HS-27A (cell line): ENCODE data around the gene ADGRV1.
"Not testable (repeated sequence)": the region's sequence is repeated elsewhere in the genome, so short reads cannot be mapped to it uniquely, and the experiment has no call there.

Experiments
- DNase-seq: peaks from one replicate; pipeline ENCODE4 v3.0.0-alpha.2; 2012; ENCODE audit warnings: low read depth, missing footprints

ADGRV1 gene

DNA sequence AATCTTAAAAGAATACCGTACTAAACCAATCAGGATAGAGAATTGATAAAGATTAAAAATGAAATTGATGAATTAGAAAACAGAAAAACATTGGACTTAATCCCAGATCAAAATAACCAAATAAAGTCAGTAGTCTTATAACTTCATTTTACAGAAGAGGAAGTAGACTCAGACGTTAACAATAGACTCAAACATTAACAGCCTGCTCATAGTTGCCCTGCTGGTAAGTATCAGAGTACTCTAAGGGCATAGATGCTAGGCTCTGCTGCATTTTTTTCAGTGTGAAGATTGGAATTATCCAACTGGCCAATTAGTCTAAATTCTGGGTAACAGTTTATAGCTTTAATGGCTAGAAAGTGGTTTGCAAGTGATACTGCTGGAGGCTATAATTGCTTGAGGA is 42.9 kb downstream of the ADGRV1 start:
- DNase-seq: no peak

DNA sequence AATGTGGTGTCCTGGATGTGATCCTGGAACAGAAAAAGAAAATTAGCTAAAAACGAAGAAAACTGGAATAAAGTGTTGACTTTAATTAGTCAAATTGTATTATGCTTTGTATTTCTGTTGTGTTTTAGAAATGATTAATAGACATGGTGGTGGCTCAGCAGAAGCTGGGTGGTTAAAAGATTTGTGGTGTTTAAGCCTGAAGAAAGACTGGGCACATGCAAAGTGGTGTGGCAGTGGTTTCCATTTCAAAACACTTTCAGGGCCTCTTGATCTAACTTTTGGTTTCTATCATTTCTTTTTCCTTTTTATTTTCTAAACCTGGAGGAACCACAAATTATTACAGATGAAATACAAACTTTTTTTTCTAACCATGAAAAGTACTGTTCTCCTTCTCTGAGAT is 44.1 kb downstream of the ADGRV1 start:
- no peak for DNase-seq

DNA sequence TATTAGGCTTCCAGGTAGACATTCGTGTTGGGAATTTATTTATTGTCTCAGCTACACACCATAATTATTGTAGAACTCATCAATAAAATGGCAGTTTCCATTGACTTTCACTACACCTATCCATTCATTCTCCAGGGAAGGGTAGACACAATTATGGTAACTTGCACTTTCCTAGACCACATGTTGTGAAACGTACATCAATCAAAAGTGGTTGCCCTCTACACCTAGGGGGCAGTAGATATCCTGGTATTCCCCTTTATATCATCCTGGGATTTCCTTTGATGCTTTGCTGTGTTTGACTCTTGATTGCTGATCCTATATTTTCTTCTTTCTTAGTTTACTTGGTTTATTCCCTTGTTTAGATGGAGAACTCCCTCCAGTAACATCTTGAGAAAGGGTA is 47.9 kb downstream of the ADGRV1 start:
- no peak for DNase-seq

DNA sequence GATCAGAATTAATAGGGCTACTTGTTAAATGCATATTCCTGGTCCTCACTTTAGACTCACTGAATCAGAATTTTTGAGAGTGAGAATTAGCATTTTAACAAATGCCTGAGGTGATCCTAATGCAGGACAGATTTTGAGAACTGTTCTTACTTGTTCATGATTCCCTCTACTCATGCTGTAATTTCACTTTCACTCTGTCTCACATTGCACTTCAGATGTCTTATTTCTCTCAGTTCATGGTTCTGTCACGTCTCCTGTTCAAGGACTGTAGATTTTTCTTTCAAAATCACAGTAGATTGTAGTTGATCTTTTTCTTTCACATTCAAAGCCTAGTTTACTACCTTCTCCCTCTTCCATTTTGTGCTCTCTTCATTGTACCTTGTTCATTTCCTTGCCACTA is 54.3 kb downstream of the ADGRV1 start:
- DNase-seq: no peak

DNA sequence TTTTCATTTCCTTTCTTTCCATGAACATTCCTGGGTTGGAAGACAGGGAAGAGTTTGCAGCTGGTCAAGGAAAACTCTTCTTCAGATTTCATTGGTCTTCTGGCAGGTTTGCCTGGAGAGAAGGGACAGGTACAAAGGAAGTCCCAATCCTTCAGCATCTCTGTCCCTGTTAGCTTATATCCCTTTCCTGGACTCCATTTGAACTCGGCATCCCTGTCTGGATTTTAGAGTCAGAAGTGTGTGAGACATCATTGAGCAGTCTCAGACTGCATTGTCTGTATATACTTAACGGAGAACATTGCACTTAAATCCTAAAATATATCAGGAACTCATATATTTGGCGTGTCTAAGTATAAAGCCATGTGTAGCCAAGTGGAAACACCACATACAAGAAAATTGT is 54.9 kb downstream of the ADGRV1 start:
- no peak for DNase-seq

DNA sequence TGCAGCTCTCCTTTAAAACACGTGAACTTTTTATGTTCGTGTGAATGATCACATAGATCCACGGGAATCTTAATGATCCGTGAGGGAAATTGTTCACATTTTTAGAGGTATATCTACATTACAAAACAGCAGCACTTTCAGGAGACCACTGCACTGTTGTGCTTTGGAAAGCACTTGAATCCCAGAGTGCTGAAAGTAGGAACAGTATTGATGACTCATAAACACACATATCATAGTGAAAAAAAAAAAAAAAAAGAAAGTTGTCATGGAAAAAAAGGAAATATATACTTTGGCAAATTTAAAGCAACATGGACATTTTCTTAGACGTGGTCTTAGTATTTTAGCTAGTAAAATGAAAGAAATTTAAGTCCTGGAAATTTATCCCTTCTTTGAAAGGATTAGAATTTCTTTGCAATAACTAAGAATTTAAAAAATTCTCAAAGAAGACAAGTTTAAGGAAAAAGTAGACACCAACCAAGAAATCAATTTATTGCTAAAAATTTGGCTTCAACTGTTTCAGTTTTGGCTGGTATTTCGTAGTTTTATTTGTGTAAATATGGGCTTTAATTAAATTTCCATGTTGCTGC is 55.4 kb downstream of the ADGRV1 start:
- no peak for DNase-seq

DNA sequence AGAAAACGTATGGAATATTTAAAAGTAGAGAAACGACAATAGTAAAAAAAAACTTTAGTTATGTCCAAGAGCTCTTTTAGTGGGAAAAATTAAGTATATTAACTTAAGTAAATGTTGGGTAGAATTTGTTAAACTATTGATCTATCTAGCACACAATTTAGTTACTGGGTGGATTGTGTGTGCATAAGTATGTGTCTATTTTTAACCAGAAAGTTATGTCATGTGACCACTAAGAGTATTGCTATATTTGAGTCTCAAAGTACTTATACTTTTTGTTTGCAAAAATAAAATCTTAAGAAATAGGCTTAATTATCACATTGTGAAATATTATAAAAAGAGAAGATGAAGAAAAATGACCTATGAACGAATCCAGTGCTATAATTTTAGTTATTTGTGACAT is 56.8 kb downstream of the ADGRV1 start:
- DNase-seq: no peak

DNA sequence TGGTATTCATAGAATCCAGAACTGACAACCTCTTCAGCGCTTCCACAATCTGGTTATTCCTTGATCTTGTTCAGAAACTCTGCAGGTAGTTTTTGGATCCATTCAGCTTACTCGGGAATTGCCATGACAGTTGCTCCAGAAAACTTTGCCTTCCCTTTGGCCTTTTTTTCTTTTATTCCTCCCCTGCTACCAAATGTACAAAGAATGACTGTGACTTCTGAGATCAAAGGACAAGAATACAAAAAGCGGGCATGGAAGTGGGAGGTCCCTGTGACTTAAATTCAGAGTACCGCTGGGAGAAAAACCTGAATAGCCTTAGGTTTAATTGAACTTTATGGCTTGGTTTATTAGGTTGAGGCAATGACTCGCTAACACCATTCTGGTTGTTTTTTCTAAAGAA is 59.5 kb downstream of the ADGRV1 start:
- no peak for DNase-seq

DNA sequence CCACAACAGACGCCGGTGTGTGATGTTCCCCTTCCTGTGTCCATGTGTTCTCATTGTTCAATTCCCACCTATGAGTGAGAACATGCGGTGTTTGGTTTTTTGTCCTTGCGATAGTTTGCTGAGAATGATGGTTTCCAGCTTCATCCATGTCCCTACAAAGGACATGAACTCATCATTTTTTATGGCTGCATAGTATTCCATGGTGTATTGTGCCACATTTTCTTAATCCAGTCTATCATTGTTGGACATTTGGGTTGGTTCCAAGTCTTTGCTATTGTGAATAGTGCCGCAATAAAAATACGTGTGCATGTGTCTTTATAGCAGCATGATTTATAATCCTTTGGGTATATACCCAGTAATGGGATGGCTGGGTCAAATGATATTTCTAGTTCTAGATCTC is 61.2 kb downstream of the ADGRV1 start:
- DNase-seq: not testable (repeated sequence)

DNA sequence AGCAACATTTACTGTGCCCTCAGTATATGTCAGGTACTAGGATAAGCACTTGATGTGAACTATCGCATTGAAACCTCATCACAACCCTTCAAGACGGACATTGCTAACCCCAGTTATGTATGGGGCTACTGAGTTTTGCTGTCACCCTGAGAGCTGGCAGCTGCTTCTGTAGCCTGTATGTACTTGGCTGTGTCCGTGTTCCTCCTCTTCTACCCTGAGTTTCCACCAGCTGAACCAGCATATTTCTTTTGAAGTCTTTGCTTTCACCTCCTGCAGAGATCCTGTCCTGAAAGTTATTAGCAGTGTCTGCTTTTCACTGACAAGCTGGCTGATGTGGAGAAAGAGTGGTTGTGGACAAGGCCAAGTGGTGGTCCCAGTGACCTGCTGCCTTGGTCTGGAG is 63.3 kb downstream of the ADGRV1 start:
- DNase-seq: no peak

DNA sequence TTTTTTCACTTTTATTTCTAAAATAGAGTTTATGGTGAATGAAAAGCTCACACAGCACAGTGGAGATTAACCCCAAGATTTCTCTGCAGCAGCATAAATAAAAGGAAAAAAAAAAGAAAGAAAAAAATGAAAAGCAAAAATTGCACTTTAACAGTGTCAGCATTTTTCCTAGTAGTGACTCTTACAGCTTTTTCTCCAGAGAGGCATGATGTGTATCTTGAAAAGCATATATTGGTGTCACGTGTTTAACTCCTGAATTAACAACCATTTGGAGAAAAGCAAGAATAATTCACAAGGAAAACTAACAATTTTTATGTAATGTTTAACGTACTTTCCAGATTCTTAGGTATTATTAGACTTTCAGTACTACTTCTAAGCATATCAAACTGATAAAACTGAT is 67.9 kb downstream of the ADGRV1 start:
- no peak for DNase-seq

DNA sequence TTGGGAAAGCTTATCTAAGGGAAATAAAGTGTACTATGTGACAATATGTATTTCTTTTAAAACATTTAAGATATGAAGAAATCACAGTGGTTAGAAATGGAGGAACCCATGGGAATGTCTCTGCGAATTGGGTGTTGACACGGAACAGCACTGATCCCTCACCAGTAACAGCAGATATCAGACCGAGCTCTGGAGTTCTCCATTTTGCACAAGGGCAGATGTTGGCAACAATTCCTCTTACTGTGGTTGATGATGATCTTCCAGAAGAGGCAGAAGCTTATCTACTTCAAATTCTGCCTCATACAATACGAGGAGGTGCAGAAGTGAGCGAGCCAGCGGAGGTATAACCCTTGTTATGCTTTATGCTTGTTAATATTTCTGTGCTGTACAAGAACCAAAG is 69.9 kb downstream of the ADGRV1 start:
- DNase-seq: no peak

DNA sequence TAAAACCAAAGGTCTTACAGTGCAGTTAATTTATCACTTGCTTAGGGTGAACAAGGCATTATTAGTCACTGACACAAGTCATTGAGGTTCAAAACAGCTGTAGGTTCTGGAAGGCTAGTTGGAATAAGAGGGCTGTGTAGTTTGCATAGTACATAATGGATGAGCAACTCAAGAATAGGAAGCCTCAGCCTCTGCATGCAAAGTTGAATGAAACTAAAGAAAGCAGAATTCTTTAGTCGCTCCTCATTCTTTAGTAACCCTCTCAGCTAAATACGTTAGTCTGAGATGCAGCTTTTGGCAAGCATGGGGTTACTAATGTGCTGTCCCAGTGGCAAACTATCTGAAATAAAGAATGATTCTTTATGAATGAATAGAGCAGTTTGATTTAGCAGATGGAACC is 74.2 kb downstream of the ADGRV1 start:
- DNase-seq: no peak

DNA sequence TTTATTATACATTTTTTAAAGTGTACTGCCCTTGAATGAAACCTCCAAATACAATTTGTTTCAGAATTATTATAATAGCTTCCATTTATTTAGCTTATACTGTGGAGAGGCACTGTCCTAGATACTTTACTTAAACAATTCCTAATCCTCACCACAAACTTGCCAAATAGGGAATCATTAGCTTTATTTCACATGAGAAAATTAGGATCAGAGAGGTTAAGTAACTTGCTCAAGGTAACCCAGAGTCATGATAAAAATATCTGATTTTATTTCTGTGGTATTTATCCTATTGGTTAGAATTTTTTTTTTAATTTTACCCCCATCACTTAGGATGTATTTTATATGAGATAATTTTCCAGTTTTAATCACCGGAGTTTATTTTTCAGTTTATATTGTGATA is 78.4 kb downstream of the ADGRV1 start:
- no peak for DNase-seq

DNA sequence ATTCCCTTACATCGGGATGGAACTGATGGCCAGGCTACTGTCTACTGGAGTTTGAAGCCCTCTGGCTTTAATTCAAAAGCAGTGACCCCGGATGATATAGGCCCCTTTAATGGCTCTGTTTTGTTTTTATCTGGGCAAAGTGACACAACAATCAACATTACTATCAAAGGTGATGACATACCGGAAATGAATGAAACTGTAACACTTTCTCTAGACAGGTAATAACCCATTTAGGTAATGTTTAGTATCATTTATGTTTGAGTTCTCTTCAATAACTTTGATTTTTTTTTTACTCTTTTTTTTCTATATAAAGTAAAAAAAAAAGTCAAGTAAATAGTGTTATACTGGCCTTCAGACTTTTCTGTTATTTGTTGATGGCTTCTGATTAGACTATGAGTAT is 79.1 kb downstream of the ADGRV1 start:
- DNase-seq: no peak

DNA sequence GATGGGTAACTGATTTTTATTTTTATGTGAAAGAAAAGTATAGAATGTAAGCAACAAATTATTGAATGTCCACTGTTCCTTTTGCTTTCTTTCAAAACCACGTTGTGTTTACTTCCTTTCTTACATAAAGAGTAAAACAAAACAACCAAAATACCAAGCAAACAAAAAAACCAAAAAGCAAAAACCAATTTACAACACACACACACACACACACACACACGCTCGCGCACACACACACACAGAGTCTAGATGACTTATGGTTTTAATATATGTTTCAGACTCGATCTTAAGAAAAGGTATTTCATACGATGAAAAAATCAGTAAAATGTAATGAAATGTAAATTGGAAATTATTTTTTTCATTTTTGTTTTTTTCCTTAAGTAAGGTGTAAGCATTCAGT is 80.3 kb downstream of the ADGRV1 start:
- DNase-seq: no peak

DNA sequence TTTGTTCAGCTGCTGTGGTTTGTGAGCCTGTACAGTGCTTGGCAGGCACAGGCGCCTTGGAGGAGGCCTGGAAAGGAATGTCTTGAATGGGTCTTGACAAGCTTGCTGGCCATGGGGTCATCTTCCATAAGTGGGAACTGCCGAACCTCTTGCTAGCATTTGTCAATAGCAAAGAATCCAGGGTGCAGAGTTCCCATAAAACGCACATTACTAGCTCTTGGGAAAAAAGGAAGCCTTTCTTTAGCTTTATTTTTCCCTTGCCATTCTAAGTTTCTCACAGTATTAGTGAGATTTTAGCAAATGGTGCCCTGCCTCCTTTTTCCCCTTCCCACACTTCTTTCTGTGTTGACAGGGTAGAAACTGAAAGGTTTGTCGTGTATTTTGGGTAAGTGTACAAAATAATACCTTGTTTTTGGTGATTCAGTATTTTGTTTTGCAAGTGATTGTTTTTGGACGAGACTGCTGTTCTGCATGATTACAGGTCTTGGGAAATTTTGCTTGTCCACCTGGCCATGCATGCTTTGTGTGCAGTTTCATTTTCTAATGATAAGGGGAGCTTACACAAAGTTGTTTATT is 82.0 kb downstream of the ADGRV1 start:
- DNase-seq: no peak

DNA sequence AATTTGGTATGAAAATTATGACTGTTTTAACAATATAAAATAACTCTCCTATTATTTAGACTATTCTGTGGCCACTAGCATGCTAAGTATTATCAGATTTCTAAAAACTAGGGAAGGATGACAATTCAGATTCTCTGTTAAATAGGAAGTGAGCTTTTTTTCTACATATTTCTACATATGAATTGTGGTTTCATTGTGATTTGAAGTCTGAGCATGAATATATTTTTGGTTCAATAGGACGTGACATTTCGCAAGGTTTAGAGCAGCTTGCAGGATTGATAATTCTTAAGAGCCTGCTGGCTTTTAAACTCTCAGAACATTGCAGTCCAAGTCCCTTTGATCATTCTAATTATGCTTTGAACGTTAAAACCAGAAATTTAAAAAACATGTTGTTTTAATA is 82.9 kb downstream of the ADGRV1 start:
- no peak for DNase-seq

DNA sequence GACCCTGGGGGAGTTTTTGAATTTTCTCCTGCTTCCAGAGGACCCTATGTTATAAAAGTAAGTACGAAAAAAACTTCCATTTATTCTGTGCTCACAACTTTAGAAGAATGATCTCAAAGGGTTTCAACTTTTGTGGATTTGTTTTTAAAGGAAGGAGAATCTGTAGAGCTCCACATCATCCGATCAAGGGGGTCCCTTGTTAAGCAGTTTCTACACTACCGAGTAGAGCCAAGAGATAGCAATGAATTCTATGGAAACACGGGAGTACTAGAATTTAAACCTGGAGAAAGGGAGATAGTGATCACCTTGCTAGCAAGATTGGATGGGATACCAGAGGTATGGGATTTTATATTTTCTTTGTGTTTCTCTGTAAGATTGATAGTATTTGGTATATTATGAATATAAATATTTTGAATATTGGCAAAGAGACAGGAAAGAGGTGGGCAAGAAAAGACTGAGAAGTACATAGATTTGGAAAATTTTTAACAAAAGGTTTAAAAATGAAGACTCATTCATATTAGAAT is 84.2 kb downstream of the ADGRV1 start:
- no peak for DNase-seq

DNA sequence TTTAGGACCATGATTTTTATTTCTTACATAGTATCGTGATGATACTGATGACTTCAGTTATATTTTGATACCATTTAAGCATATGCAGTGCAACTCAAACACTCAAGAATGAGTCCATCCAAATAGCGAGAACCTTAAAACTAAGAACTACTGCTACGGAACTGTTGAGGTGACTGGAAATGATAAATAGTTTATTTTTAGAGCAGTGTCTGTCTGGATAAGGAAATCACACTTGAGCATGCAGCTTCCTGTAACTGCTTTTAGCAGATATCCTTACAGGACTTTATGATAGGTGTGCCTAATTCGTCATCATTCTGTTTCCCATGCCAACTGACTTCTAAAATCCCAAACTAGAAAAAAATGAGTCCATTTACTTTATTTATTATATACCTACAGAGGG is 85.5 kb downstream of the ADGRV1 start:
- DNase-seq: no peak

DNA sequence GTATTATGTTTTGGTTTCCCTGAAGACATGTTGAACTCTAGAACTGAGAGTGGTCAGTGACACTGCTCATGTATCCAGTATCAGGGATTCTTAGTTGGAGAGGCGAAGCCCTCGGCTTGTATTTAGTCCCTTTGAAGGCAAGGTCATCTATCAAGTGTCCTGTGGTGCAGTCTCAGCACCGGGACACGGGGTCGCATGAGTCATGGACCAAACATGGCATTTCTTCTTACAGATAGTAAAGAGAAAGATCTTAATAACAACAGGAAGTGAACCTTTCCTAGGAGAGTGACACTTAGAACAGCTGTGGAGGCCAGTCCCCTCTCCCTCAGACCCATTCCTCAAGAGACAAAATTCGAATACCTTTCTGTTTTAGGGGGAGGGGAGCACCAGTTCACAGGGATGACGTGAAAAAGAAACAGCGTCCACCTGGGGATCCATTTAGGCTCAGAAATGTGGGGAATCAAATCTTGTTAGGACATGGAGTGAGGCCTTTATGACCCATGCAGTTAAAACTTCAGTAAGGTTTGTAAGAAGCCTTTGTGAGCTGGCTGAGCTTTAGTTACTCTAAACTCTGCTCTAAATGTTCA is 86.5 kb downstream of the ADGRV1 start:
- no peak for DNase-seq

DNA sequence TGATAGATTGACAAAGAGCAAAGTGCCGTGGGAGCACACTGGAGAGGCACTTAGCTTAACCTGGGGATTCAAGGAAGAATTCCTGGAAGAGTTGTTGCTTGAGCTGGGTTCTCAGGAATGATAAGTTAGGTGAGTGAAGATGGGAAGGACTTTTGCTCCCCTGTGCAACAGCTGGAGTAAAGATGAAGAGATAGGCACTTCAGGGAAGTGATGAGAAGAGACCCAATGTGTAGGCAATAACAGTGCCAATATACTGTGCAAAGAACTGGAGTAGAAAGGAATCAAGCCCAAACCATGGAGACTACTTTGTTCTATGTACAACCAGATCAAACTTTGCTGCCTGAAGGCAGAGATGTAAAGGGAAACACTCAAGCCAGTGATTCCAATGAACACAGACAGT is 92.2 kb downstream of the ADGRV1 start:
- no peak for DNase-seq

DNA sequence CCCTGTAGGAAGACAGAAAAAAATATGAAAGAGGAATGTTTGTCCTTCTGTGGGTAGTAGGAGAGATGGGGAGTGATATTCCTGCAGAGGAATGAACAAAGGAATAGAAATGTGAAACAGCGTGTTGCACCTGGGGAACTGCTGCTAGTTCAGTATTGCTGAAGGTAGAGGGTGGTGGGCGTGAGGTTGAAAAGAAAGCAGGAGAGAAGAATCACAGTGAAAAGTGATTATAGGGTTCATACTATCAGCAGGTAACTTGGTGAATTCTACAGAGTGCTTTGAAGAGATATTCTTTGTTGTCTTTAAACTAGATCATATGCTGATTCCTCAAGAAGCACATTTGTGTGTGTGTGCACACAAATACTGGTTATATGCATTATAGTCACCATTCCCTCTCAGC is 95.6 kb downstream of the ADGRV1 start:
- no peak for DNase-seq

DNA sequence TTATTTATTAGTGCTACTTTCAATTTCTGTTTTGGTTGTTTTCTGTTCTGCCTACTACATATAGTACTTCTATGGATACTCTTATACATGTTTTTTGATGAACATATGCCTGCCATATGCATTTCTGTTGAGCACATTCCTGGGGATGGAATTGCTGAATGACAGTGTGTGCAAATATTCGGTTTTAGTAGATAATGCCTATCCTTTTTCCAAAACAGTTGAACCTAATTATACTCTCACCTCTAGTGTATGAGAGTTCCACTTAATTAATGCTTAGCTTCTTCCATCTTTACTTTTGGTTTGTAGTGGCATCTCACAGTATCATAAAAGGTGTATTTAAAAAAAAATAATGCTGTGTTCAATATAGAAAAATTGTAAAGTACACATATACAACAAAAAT is 96.8 kb downstream of the ADGRV1 start:
- no peak for DNase-seq
